ENCODE measurements around the gene SLC38A8. TPM values are rescaled to one million over a fixed set of nuclear protein-coding genes. Genes with fewer than 3 reads are reported as not detected.

SLC38A8 gene
- total RNA-seq, 1 donor from 2014 or later = not detected

DNA sequence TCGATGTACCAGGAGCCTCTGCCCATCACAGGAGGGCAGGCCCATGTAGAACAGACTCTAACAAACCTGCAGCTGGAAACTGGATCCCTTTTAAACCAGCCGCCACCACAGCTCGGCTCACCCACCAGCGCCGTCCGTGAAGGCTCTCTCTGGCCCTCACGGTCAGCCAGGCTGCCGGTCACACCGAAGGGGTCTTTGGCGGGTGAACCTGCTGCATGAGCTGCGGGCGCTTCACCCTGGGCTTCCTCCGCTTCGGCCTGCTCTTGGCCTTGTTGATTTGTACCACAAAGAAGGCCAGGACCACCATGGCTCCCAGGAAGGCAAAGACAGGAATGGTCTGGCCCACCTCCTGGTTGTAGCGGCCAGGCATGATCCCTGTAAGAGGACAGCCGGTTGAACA lies 11.7 kb upstream of the SLC38A8 start:
- H3K4me1 ChIP-seq (ENCODE audit: control insufficient read depth in 3 of 3, insufficient read depth in 3 of 3, low read length in 3 of 3) = no peaks in the 10 kb centered on the region
- H3K9me3 ChIP-seq (ENCODE audit: control insufficient read depth in 3 of 3, low read length in 3 of 3) = no peaks in the 10 kb centered on the region
- H3K4me3 ChIP-seq (ENCODE audit: low read length in 3 of 3) = no peak overlapping the region
- H3K27ac ChIP-seq (ENCODE audit: low read depth, low read length) = no peak overlapping the region
- no peaks in the 10 kb centered on the region for H3K27me3 ChIP-seq (ENCODE audit: control insufficient read depth in 3 of 3, insufficient read depth in 3 of 3, low read length in 3 of 3)
- H3K9ac ChIP-seq (ENCODE audit: low read depth in 1 of 3, low read length in 3 of 3) = no peak overlapping the region
- peaks cover 67 to 80% (median 79%) of the 10 kb centered on the region in 3 donors for H3K36me3 ChIP-seq (ENCODE audit: control insufficient read depth in 3 of 3, insufficient read depth in 3 of 3, low read length in 3 of 3)

DNA sequence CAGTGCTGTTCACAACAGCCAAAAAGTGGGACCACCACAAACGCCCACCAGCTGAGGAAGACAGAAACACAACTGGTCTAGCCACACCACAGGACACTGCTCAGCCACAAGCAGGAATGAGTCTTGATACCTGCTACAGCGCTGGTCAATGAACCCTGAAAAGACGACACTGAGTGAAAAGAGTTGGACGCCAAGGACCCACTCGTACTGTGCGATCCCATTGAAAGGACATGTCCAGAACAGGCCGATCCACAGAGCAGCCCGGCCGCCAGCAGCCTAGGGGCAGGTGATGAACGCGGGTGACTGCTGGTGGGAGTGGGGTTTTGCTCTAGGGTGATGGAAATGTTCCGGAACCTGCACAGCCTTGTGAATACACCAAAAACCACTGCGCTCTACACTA lies 10.6 kb upstream of the SLC38A8 start:
- H3K9me3 ChIP-seq (ENCODE audit: control insufficient read depth in 3 of 3, low read length in 3 of 3) = no peaks in the 10 kb centered on the region
- no peak overlapping the region for H3K9ac ChIP-seq (ENCODE audit: low read depth in 1 of 3, low read length in 3 of 3)
- no peak overlapping the region for H3K27ac ChIP-seq (ENCODE audit: low read depth, low read length)
- H3K4me1 ChIP-seq (ENCODE audit: control insufficient read depth in 3 of 3, insufficient read depth in 3 of 3, low read length in 3 of 3) = no peaks in the 10 kb centered on the region
- no peaks in the 10 kb centered on the region for H3K27me3 ChIP-seq (ENCODE audit: control insufficient read depth in 3 of 3, insufficient read depth in 3 of 3, low read length in 3 of 3)
- peaks cover 57 to 72% (median 69%) of the 10 kb centered on the region in 3 donors for H3K36me3 ChIP-seq (ENCODE audit: control insufficient read depth in 3 of 3, insufficient read depth in 3 of 3, low read length in 3 of 3)
- H3K4me3 ChIP-seq (ENCODE audit: low read length in 3 of 3) = no peak overlapping the region

DNA sequence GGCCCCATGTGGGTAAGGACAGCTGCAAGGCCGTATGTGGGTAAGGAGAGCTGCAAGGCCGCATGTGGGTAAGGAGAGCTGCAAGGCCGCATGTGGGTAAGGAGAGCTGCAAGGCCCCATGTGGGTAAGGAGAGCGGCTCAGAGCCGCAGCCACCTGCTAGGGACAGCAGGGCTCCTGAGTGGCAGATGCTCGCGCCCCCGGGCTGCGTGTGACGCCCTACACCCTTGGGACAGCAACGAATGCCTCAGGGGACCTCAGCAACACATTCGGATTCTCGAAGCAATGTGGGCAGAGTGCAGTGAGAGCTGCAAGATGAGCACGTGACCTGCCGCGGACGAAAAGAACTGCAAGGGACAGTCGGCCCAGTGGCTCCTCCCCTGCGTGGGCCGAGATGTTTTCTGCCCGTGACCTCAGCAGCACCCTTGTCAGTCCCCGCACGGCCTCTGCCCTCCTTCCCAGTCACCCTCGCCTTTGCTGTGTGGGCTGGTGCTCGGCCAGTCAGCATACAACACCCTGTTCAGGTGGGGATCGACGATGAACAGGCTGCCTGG lies 9.6 kb upstream of the SLC38A8 start:
- Histone ChIP-seq H3K9me3 (ENCODE audit: control insufficient read depth in 3 of 3, low read length in 3 of 3) (no peaks in the 10 kb centered on the region), H3K4me1 (ENCODE audit: control insufficient read depth in 3 of 3, insufficient read depth in 3 of 3, low read length in 3 of 3) (no peaks in the 10 kb centered on the region), H3K27me3 (ENCODE audit: control insufficient read depth in 3 of 3, insufficient read depth in 3 of 3, low read length in 3 of 3) (no peaks in the 10 kb centered on the region), H3K27ac (ENCODE audit: low read depth, low read length) (no peak overlapping the region), H3K9ac (ENCODE audit: low read depth in 1 of 3, low read length in 3 of 3) (no peak overlapping the region), H3K4me3 (ENCODE audit: low read length in 3 of 3) (no peak overlapping the region), H3K36me3 (ENCODE audit: control insufficient read depth in 3 of 3, insufficient read depth in 3 of 3, low read length in 3 of 3) (peaks cover 49 to 61% (median 58%) of the 10 kb centered on the region in 3 donors)

DNA sequence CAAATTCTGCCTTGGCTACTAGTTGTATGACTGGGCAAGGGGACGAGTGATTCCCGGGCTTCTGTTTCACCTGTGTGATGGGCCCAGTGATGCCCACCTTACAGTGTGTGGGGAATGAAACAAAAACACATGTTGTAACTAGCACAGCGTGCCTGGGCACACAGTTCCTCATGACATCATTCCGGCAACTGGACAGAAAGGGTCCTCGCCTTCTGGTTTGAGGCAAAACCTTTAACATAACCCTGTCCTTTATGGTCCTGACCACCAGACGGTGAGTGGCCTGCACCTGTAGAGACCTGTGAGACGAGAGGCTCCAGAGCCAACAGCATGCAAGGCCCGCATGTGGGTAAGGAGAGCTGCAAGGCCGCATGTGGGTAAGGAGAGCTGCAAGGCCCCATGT lies 7.7 kb upstream of the SLC38A8 start:
- no peaks in the 10 kb centered on the region for H3K9me3 ChIP-seq (ENCODE audit: control insufficient read depth in 3 of 3, low read length in 3 of 3)
- H3K27me3 ChIP-seq (ENCODE audit: control insufficient read depth in 3 of 3, insufficient read depth in 3 of 3, low read length in 3 of 3) = no peaks in the 10 kb centered on the region
- no peak overlapping the region for H3K27ac ChIP-seq (ENCODE audit: low read depth, low read length)
- no peak overlapping the region for H3K9ac ChIP-seq (ENCODE audit: low read depth in 1 of 3, low read length in 3 of 3)
- H3K36me3 ChIP-seq (ENCODE audit: control insufficient read depth in 3 of 3, insufficient read depth in 3 of 3, low read length in 3 of 3) = peaks cover 40 to 44% (median 41%) of the 10 kb centered on the region in 3 donors
- H3K4me1 ChIP-seq (ENCODE audit: control insufficient read depth in 3 of 3, insufficient read depth in 3 of 3, low read length in 3 of 3) = no peaks in the 10 kb centered on the region
- H3K4me3 ChIP-seq (ENCODE audit: low read length in 3 of 3) = no peak overlapping the region

DNA sequence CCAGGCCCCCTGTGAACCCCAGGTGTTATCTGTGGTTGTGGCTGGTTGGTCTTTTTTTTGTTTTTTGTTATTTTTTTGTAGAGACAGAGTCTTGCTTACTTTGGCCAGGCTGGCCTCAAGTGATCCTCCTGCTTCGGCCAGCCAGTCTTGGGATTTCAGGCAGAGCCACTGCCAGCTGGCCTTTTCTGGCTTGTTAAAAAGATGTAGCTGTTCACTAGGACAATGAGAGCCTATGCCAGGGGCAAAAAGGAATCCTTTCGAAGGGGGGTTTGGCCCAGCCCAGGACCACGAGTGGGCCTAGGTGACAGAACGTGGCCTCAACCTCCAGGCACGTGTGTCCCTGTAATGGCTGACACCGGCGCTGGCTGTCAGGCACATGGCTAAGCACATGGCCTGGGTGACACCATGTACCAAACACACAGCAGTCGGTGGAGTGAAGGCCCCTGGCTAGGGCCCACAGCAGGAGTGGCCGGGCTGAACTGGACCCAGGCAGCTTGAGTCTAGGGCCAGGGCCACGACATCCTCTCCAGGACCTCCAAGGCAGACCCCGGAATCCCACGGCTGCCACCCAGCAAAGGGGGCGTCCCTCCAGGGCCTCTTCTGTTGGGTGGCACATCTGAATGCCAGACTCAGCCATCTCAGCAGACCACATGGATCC lies 6.9 kb upstream of the SLC38A8 start:
- Histone ChIP-seq H3K9me3 (ENCODE audit: control insufficient read depth in 3 of 3, low read length in 3 of 3) (no peaks in the 10 kb centered on the region), H3K4me3 (ENCODE audit: low read length in 3 of 3) (no peak overlapping the region), H3K9ac (ENCODE audit: low read depth in 1 of 3, low read length in 3 of 3) (no peak overlapping the region), H3K27ac (ENCODE audit: low read depth, low read length) (no peak overlapping the region), H3K4me1 (ENCODE audit: control insufficient read depth in 3 of 3, insufficient read depth in 3 of 3, low read length in 3 of 3) (no peaks in the 10 kb centered on the region), H3K27me3 (ENCODE audit: control insufficient read depth in 3 of 3, insufficient read depth in 3 of 3, low read length in 3 of 3) (no peaks in the 10 kb centered on the region), H3K36me3 (ENCODE audit: control insufficient read depth in 3 of 3, insufficient read depth in 3 of 3, low read length in 3 of 3) (peaks cover 32 to 36% (median 33%) of the 10 kb centered on the region in 3 donors)

DNA sequence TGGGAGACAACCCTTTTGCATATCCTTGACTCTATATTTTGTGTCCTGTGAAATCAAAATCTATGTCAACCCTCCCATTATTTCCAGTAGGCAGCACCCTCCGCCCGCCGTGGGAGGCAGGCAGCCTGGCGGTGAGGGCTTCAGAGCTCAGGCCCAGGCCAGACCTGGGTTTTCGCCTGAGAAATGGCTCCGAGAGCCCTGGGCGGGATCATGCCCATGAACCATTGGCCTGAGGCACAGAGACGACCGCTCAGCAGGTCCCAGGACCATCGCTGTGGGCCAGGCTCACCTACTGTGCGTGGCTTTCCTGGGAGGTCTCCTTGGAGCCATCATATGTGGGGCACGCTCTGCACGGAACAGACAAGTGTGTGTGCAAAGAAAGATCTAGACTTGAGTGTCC lies 6.3 kb upstream of the SLC38A8 start:
- H3K9me3 ChIP-seq (ENCODE audit: control insufficient read depth in 3 of 3, low read length in 3 of 3) = no peaks in the 10 kb centered on the region
- H3K27ac ChIP-seq (ENCODE audit: low read depth, low read length) = no peak overlapping the region
- H3K27me3 ChIP-seq (ENCODE audit: control insufficient read depth in 3 of 3, insufficient read depth in 3 of 3, low read length in 3 of 3) = no peaks in the 10 kb centered on the region
- no peak overlapping the region for H3K9ac ChIP-seq (ENCODE audit: low read depth in 1 of 3, low read length in 3 of 3)
- no peak overlapping the region for H3K4me3 ChIP-seq (ENCODE audit: low read length in 3 of 3)
- H3K36me3 ChIP-seq (ENCODE audit: control insufficient read depth in 3 of 3, insufficient read depth in 3 of 3, low read length in 3 of 3) = peaks cover 26 to 30% (median 27%) of the 10 kb centered on the region in 3 donors
- no peaks in the 10 kb centered on the region for H3K4me1 ChIP-seq (ENCODE audit: control insufficient read depth in 3 of 3, insufficient read depth in 3 of 3, low read length in 3 of 3)

DNA sequence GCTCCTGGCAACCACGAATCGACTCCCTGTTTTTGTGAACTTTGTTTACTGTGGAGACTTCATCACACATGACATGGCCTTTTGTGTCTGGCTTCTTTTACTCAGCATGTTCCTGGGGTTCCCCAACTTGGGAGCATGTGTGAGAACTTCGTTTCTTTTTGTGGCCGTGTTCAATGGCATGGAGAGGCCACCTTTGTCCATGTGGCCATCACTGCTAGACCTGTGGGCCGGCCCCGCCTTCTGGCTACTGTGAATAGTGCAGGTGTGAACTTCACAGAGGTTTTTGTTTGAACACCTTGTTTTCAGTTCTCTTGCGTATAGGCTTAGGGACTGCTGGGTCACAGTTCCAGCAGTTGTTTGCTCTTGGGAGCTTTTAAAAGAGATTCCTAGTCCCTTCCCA lies 5.7 kb upstream of the SLC38A8 start:
- no peak overlapping the region for H3K27ac ChIP-seq (ENCODE audit: low read depth, low read length)
- H3K27me3 ChIP-seq (ENCODE audit: control insufficient read depth in 3 of 3, insufficient read depth in 3 of 3, low read length in 3 of 3) = peaks cover 0 to 2% (median 0%) of the 10 kb centered on the region in 3 donors
- no peaks in the 10 kb centered on the region for H3K4me1 ChIP-seq (ENCODE audit: control insufficient read depth in 3 of 3, insufficient read depth in 3 of 3, low read length in 3 of 3)
- H3K9ac ChIP-seq (ENCODE audit: low read depth in 1 of 3, low read length in 3 of 3) = no peak overlapping the region
- H3K9me3 ChIP-seq (ENCODE audit: control insufficient read depth in 3 of 3, low read length in 3 of 3) = no peaks in the 10 kb centered on the region
- H3K4me3 ChIP-seq (ENCODE audit: low read length in 3 of 3) = no peak overlapping the region
- peaks cover 20 to 25% (median 21%) of the 10 kb centered on the region in 3 donors for H3K36me3 ChIP-seq (ENCODE audit: control insufficient read depth in 3 of 3, insufficient read depth in 3 of 3, low read length in 3 of 3)

DNA sequence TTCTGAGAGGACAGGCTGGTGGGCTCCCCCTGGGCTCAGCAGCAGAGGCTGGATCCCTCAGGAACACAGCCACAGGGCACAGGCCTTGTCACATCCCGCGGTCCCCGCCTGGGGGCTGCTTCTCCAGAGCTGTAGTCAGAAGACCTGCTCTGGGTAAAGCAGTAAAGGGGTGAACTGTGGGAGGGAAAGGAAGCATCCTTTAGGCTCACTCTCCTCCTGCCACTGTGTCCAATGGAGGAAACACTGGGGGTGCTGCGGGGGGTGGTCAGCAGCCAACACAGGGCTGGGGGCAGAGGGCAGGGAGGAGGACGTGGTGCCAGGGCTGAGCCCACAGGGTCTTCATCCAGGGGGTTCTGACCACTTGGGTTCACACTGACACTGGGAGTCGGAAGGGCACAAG lies 5.0 kb upstream of the SLC38A8 start:
- no peak overlapping the region for H3K27ac ChIP-seq (ENCODE audit: low read depth, low read length)
- peaks cover 0 to 9% (median 0%) of the 10 kb centered on the region in 3 donors for H3K27me3 ChIP-seq (ENCODE audit: control insufficient read depth in 3 of 3, insufficient read depth in 3 of 3, low read length in 3 of 3)
- peaks cover 13 to 20% (median 16%) of the 10 kb centered on the region in 3 donors for H3K36me3 ChIP-seq (ENCODE audit: control insufficient read depth in 3 of 3, insufficient read depth in 3 of 3, low read length in 3 of 3)
- no peak overlapping the region for H3K9ac ChIP-seq (ENCODE audit: low read depth in 1 of 3, low read length in 3 of 3)
- no peaks in the 10 kb centered on the region for H3K9me3 ChIP-seq (ENCODE audit: control insufficient read depth in 3 of 3, low read length in 3 of 3)
- no peaks in the 10 kb centered on the region for H3K4me1 ChIP-seq (ENCODE audit: control insufficient read depth in 3 of 3, insufficient read depth in 3 of 3, low read length in 3 of 3)
- no peak overlapping the region for H3K4me3 ChIP-seq (ENCODE audit: low read length in 3 of 3)

DNA sequence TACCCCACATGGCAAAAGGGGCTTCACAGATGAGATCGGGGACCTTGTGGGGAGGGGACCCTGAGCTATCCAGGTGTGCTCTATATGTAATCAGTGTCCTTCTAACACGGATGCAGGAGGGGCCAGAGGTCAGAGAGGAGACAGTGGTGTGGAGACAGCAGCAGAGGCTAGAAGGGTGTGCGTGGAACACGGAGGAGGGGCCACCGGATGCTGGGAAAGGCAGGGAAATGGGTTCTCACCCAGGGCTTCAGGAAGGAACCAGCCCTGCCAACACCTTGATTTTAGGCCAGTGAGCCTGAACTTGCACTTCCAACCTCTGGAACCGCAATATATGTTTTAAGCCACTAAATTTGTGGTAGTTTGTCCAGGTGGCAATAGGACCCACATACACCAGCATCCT lies 4.6 kb upstream of the SLC38A8 start:
- peaks cover 0 to 13% (median 0%) of the 10 kb centered on the region in 3 donors for H3K27me3 ChIP-seq (ENCODE audit: control insufficient read depth in 3 of 3, insufficient read depth in 3 of 3, low read length in 3 of 3)
- H3K9me3 ChIP-seq (ENCODE audit: control insufficient read depth in 3 of 3, low read length in 3 of 3) = no peaks in the 10 kb centered on the region
- H3K36me3 ChIP-seq (ENCODE audit: control insufficient read depth in 3 of 3, insufficient read depth in 3 of 3, low read length in 3 of 3) = peaks cover 9 to 17% (median 14%) of the 10 kb centered on the region in 3 donors
- H3K9ac ChIP-seq (ENCODE audit: low read depth in 1 of 3, low read length in 3 of 3) = no peak overlapping the region
- no peak overlapping the region for H3K27ac ChIP-seq (ENCODE audit: low read depth, low read length)
- no peak overlapping the region for H3K4me3 ChIP-seq (ENCODE audit: low read length in 3 of 3)
- H3K4me1 ChIP-seq (ENCODE audit: control insufficient read depth in 3 of 3, insufficient read depth in 3 of 3, low read length in 3 of 3) = no peaks in the 10 kb centered on the region

DNA sequence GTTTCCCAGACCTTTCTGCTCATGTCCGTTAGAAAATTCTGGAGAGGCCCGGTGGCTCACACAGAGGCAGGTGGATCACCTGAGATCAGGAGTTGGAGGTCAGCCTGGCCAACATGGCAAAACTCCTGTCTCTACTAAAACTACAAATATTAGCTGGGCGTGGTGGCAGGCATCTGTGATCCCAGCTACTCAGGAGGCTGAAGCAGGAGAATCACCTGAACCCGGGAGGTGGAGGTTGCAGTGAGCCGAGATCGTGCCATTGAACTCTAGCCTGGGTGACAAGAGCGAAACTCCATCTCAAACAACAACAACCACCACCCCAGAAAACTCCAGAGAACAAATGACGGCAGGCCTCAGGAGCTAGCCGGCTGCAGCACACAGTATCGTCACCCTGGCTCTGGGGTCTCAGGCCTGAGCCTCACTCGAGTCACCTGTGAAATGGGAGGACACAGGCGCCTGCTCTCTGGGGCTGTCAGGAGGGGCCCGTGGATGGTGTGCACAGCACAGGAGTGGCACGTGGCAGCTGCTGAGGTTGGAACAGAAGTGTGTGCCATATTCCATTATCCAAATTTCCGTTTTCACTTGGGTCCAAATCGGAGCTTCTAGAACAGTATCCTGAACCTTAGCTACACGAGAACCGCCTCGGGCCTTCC lies 3.3 kb upstream of the SLC38A8 start:
- no peaks in the 10 kb centered on the region for H3K9me3 ChIP-seq (ENCODE audit: control insufficient read depth in 3 of 3, low read length in 3 of 3)
- peaks cover 2% of the 10 kb centered on the region in 3 donors for H3K4me1 ChIP-seq (ENCODE audit: control insufficient read depth in 3 of 3, insufficient read depth in 3 of 3, low read length in 3 of 3)
- H3K27me3 ChIP-seq (ENCODE audit: control insufficient read depth in 3 of 3, insufficient read depth in 3 of 3, low read length in 3 of 3) = peaks cover 0 to 22% (median 7%) of the 10 kb centered on the region in 3 donors
- H3K4me3 ChIP-seq (ENCODE audit: low read length in 3 of 3) = no peak overlapping the region
- no peak overlapping the region for H3K27ac ChIP-seq (ENCODE audit: low read depth, low read length)
- H3K36me3 ChIP-seq (ENCODE audit: control insufficient read depth in 3 of 3, insufficient read depth in 3 of 3, low read length in 3 of 3) = peaks cover 5 to 14% (median 13%) of the 10 kb centered on the region in 3 donors
- H3K9ac ChIP-seq (ENCODE audit: low read depth in 1 of 3, low read length in 3 of 3) = no peak overlapping the region

Data from skeletal muscle tissue (tissue), 4 donors.